Measurements from ENCODE around the gene AQR.

The AQR gene

GRCh38 chr15:34969340-34970097 lies at the start of gene AQR:
TSS of gene AQR (minus strand) at chr15:34969742. CDS start at chr15:34969613, 129 bp downstream.
- peak within 1 kb of the TSS; percentile 89 to 99 for H3K4me3 ChIP-seq (replicated peaks in 1 of 2; ENCODE audit: low read depth in 2 of 2, low read length in 2 of 2)
- peak; percentile 80 for TF ChIP-seq CTCF (IDR thresholded peaks at IDR 0.05; ENCODE audit: low read depth, low read length)
- peak; percentile 98 to 99 for DNase-seq (ENCODE audit: low read depth in 2 of 2)

DNA sequence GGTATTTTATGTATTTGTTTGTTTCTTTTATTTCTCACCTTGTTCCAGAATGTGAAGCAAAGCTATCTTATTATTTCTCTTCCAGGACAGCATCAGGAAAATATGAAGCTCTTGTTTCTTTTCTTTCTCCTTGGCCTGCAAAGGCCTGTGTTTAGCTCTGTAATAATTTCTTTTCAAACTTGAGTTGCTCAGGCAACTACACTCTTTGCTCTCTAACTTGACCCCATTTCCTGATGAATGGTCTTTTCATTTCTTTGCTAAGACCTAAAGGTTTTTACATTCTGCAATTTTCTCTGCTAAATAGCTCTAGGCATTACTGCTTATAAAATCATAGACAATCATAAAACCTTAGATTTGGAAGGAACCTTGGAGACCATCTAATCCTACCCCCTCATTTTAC lies 44.7 kb upstream of the AQR start:
- H3K4me3 ChIP-seq (replicated peaks in 1 of 2; ENCODE audit: low read depth in 2 of 2, low read length in 2 of 2): no peak overlapping the region
- DNase-seq (ENCODE audit: low read depth in 2 of 2): no peak
- TF ChIP-seq CTCF (IDR thresholded peaks at IDR 0.05; ENCODE audit: low read depth, low read length): no peak

- TF ChIP-seq CTCF (IDR thresholded peaks at IDR 0.05; ENCODE audit: low read depth, low read length): no peak
- no peak overlapping the region for H3K4me3 ChIP-seq (replicated peaks in 1 of 2; ENCODE audit: low read depth in 2 of 2, low read length in 2 of 2)
- peak in 1 of 2 donors; percentile 61 for DNase-seq (ENCODE audit: low read depth in 2 of 2)
Observed at GRCh38 chr15:35013370-35013769, 43.8 kb upstream of the AQR start.

- H3K4me3 ChIP-seq (replicated peaks in 1 of 2; ENCODE audit: low read depth in 2 of 2, low read length in 2 of 2): no peak overlapping the region
- no peak for TF ChIP-seq CTCF (IDR thresholded peaks at IDR 0.05; ENCODE audit: low read depth, low read length)
- no peak for DNase-seq (ENCODE audit: low read depth in 2 of 2)
Observed at GRCh38 chr15:35007397-35007796, 37.9 kb upstream of the AQR start.

- DNase-seq (ENCODE audit: low read depth in 2 of 2): no peak
- no peak for TF ChIP-seq CTCF (IDR thresholded peaks at IDR 0.05; ENCODE audit: low read depth, low read length)
- H3K4me3 ChIP-seq (replicated peaks in 1 of 2; ENCODE audit: low read depth in 2 of 2, low read length in 2 of 2): no peak overlapping the region
Observed at GRCh38 chr15:35005933-35006332, 36.4 kb upstream of the AQR start.

DNA sequence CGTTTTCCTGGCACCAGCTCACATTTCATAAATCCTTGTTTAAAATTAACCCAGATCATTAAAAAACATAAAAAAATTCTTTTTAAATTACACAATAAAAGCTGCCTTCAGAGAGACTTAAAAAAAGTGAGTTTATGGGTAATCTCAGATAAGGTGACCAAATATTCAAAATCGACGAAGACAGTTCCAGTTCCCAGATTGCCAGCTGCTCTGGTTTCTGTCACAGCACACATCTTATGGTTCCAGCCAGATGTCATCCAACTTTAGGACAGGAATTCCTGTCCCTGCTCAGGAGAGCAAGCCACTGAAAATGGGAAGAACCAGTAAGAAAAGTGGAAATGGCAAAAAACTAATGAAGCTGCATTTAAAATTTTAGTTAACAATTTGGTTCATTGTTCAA lies 34.4 kb upstream of the AQR start:
- H3K4me3 ChIP-seq (replicated peaks in 1 of 2; ENCODE audit: low read depth in 2 of 2, low read length in 2 of 2): no peak overlapping the region
- DNase-seq (ENCODE audit: low read depth in 2 of 2): no peak
- TF ChIP-seq CTCF (IDR thresholded peaks at IDR 0.05; ENCODE audit: low read depth, low read length): no peak

GRCh38 chr15:35000511-35000910 lies 31.0 kb upstream of the AQR start:
- no peak overlapping the region for H3K4me3 ChIP-seq (replicated peaks in 1 of 2; ENCODE audit: low read depth in 2 of 2, low read length in 2 of 2)
- DNase-seq (ENCODE audit: low read depth in 2 of 2): peak; percentile 45 to 96
- no peak for TF ChIP-seq CTCF (IDR thresholded peaks at IDR 0.05; ENCODE audit: low read depth, low read length)
